ENCODE measurements around the gene MYOM3.
"Not testable (repeated sequence)": the region's sequence is repeated elsewhere in the genome, so short reads cannot be mapped to it uniquely, and the experiment has no call there.

DNA sequence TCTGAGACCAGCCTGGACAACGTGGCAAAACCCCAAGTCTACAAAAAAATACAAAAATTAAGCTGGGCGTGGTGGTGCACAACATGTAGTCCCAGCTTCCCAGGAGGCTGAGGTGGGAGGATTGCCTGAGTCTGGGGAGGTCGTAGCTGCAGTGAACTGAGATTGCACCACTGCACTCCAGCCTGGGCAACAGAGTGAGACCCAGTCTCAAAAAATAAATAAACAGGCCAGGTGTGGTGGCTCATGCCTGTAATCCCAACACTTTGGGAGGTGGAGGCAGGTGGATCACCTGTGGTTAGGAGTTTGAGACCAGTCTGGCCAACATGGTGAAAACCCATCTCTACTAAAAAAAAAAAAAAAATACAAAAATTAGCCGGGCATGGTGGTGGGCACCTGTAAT is 63.0 kb downstream of the MYOM3 start:
- TF ChIP-seq RCOR1 (IDR thresholded peaks at IDR 0.05; ENCODE audit: insufficient replicate concordance, low read length); CEBPB (IDR thresholded peaks at IDR 0.05; ENCODE audit: low read depth, low read length); RAD21 (IDR thresholded peaks at IDR 0.05; ENCODE audit: low read length); NFE2L2 (IDR thresholded peaks at IDR 0.05; ENCODE audit: low read depth, low read length): not testable (repeated sequence)
- TF ChIP-seq, protein P1, sequence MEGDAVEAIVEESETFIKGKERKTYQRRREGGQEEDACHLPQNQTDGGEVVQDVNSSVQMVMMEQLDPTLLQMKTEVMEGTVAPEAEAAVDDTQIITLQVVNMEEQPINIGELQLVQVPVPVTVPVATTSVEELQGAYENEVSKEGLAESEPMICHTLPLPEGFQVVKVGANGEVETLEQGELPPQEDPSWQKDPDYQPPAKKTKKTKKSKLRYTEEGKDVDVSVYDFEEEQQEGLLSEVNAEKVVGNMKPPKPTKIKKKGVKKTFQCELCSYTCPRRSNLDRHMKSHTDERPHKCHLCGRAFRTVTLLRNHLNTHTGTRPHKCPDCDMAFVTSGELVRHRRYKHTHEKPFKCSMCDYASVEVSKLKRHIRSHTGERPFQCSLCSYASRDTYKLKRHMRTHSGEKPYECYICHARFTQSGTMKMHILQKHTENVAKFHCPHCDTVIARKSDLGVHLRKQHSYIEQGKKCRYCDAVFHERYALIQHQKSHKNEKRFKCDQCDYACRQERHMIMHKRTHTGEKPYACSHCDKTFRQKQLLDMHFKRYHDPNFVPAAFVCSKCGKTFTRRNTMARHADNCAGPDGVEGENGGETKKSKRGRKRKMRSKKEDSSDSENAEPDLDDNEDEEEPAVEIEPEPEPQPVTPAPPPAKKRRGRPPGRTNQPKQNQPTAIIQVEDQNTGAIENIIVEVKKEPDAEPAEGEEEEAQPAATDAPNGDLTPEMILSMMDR (conservative IDR thresholded peaks at IDR 0.05; ENCODE audit: low read depth, low read length) = not testable (repeated sequence)
